Neural progenitor cell (in vitro differentiated cells): ENCODE measurements around the gene TMEM175.

ENCODE experiments used
- CTCF ChIP-seq: fragments of 200-600 bp; sonication (generic); IDR thresholded peaks from 2 replicates; pipeline ENCODE4 v1.5.1; 2017; ENCODE audit warnings: antibody characterized with exemption, mild to moderate bottlenecking
- EZH2 ChIP-seq: fragments of 200-600 bp; sonication (generic); IDR thresholded peaks from 2 replicates; pipeline ENCODE4 v1.6.1; 2017; ENCODE audit warnings: antibody characterized with exemption, mild to moderate bottlenecking, moderate library complexity
- EZH2phosphoT487 ChIP-seq: fragments of 200-600 bp; sonication (generic); IDR thresholded peaks from 2 replicates; pipeline ENCODE4 v1.6.1; 2017; ENCODE audit warnings: antibody characterized with exemption

- TF ChIP-seq CTCF = no peak
- no peak for TF ChIP-seq EZH2
- no peak for TF ChIP-seq EZH2phosphoT487
These were observed 33.5 kb downstream of the TMEM175 start for GRCh38 chr4:965766-966134.
